GM19351 (cell line): ENCODE data around the gene SUCLG1.

Experiments
- ATAC-seq: cut with Tn5 transposase; IDR thresholded peaks from one replicate; pipeline ENCODE4 v1.9.1; 2021; ENCODE audit warnings: mild to moderate bottlenecking, moderate library complexity; ENCODE audit not compliant: unreplicated experiment

The SUCLG1 gene

GRCh38 chr2:84467389-84467788 lies 8.3 kb upstream of the SUCLG1 start:
- ATAC-seq = no peak

GRCh38 chr2:84461310-84461709 lies 2.2 kb upstream of the SUCLG1 start:
- ATAC-seq = no peak

GRCh38 chr2:84460670-84461069 lies 1.6 kb upstream of the SUCLG1 start:
- ATAC-seq = no peak

- no peak for ATAC-seq
These were observed 907 bp upstream of the SUCLG1 start for GRCh38 chr2:84459944-84460429.

GRCh38 chr2:84458551-84459017 lies 496 bp downstream of the SUCLG1 start:
- ATAC-seq = peak; percentile 36

- ATAC-seq = no peak
These were observed 1.4 kb downstream of the SUCLG1 start for GRCh38 chr2:84457686-84458085.

- ATAC-seq = no peak
These were observed 2.9 kb downstream of the SUCLG1 start for GRCh38 chr2:84456156-84456555.

- no peak for ATAC-seq
These were observed 4.5 kb downstream of the SUCLG1 start for GRCh38 chr2:84454581-84454980.

- ATAC-seq = no peak
These were observed 6.5 kb downstream of the SUCLG1 start for GRCh38 chr2:84452624-84453023.

- ATAC-seq = no peak
These were observed 7.5 kb downstream of the SUCLG1 start for GRCh38 chr2:84451579-84451978.

- no peak for ATAC-seq
These were observed 8.5 kb downstream of the SUCLG1 start for GRCh38 chr2:84450288-84451227.

- no peak for ATAC-seq
These were observed 9.4 kb downstream of the SUCLG1 start for GRCh38 chr2:84449711-84450110.

- no peak for ATAC-seq
These were observed 10.0 kb downstream of the SUCLG1 start for GRCh38 chr2:84449055-84449454.

GRCh38 chr2:84443477-84443876 lies 15.6 kb downstream of the SUCLG1 start:
- ATAC-seq = no peak

GRCh38 chr2:84442888-84443287 lies 16.2 kb downstream of the SUCLG1 start:
- peak; percentile 50 for ATAC-seq

GRCh38 chr2:84441505-84441904 lies 17.6 kb downstream of the SUCLG1 start:
- no peak for ATAC-seq

- ATAC-seq = no peak
These were observed 18.0 kb downstream of the SUCLG1 start for GRCh38 chr2:84441036-84441435.

- no peak for ATAC-seq
These were observed 23.6 kb downstream of the SUCLG1 start for GRCh38 chr2:84435345-84436025.

- ATAC-seq = no peak
These were observed 29.8 kb downstream of the SUCLG1 start for GRCh38 chr2:84429328-84429727.

GRCh38 chr2:84427235-84428138 lies 31.6 kb downstream of the SUCLG1 start:
- peak; percentile 56 for ATAC-seq

GRCh38 chr2:84425310-84425709 lies 33.8 kb downstream of the SUCLG1 start:
- no peak for ATAC-seq
